ENCODE measurements around the gene TBC1D13.
A peak's percentile ranks its signal among the peaks of the same experiment; 100 is the strongest.
"Not testable (repeated sequence)": the region's sequence is repeated elsewhere in the genome, so short reads cannot be mapped to it uniquely, and the experiment has no call there.

The TBC1D13 gene, protein sequence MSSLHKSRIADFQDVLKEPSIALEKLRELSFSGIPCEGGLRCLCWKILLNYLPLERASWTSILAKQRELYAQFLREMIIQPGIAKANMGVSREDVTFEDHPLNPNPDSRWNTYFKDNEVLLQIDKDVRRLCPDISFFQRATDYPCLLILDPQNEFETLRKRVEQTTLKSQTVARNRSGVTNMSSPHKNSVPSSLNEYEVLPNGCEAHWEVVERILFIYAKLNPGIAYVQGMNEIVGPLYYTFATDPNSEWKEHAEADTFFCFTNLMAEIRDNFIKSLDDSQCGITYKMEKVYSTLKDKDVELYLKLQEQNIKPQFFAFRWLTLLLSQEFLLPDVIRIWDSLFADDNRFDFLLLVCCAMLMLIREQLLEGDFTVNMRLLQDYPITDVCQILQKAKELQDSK

DNA sequence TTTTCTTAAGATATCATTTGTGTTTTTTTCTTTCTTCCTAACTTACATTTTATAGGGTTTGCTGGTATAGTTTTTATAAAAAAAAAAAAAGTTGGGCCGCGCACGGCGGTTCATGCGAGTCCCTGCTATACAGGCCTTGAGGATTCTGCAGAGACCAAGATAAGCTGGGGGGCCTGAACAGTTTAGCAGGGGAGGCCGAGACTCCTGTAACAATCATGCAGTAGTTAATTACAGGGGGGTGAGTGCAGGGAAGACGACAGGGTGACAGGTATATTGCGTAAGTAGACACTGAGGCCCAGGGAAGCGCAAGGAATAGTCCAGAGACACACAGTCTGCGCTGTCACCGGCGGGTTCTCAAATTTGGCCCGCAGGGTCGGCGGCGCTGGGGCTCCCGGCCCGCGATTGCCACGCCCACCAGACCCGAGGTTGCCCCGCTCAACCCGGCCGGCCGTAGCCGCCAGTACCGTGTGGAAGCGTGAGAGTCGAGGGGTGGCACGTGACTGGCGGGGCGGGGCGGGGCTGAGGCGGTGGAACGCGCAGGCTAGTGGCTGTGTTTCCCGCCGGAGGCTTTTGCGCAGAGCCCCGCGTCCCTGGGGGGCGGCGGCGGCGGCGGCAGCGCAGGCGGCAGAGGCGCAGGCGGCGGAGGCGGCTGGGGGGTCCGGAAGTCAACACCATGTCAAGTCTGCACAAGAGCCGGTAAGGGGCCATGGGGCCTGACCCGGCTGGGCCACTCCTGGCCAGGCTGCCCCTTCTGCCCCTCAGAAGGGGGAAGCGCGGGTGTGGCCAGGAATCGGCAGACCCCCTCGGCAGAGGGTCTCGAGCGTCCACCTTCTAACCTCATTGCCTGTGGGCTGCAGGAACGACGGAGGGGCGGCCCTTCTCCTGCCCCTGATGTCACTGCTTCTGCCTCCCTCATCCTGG lies at the start of gene TBC1D13:
TSS of gene TBC1D13 (plus strand) at position 573 of the 921 bp plus-strand sequence. CDS start at position 674, 101 bp downstream.
- peak; percentile 63 to 87 for DNase-seq

GRCh38 chr9:128742401-128742800 lies 44.7 kb upstream of the TBC1D13 start:
- DNase-seq: no peak

GRCh38 chr9:128743421-128743820 lies 43.6 kb upstream of the TBC1D13 start:
- DNase-seq: no peak

- DNase-seq: no peak
Observed at GRCh38 chr9:128747241-128747640, 39.8 kb upstream of the TBC1D13 start.

- DNase-seq: no peak
Observed at GRCh38 chr9:128750926-128751595, 36.0 kb upstream of the TBC1D13 start.

DNA sequence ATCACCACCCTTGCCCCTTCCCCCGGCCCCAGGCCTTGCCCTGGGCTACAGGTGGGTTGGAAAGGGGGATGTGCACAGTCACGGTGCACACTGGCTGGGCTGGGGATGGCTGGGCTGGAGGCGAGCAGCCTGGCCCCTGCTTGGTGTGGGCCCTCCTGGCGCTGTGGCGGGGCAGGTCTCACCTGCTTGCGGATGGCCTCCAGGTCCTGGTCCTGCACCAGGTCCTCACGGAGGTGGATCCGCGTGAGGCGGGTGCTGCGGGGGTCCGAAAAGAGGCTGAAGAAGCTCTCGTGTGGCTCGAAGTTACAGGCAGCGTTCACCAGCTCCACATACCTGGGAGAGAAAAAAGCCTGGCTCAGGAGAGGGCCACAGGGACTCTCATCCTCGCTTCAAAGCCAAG lies 33.4 kb upstream of the TBC1D13 start:
- DNase-seq: no peak

- DNase-seq: no peak
Observed at GRCh38 chr9:128757602-128758001, 29.5 kb upstream of the TBC1D13 start.

DNA sequence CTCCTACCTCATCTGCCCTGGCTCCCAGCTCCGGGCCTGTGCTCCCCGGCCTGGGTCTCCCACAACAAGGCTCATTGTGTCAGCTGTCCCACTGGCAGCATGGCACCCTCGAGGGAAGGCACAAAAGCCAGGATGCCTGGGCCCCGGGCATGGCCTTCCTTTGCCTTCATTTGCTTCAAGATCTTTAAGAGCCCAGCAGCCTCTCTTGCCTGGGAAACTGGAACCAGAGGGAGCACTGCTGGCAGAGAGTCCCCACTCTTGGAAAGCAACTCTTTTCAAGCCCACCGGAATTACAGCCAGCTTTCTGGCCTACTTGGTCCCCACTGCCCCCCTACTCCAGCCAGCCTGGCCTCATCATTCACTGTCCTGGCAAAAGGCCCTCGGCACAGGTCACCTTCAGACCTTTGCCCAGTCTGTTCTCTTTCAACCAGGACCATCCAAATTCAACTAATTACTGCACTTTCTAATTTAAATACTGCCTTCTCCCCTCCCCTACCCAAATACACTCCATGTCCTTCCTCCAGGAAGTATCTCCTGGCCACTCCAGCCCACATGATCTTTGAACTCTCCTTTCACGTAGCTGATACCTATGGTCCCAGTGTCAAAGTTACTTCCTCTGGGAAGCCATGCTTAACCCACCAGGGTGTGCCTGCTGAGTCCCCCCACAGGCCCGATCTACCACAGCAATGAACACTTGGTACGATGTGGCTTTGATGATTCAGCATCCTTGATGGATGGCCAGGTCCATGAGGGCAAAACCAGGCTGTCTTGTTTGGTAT lies 24.2 kb upstream of the TBC1D13 start:
- DNase-seq: no peak

DNA sequence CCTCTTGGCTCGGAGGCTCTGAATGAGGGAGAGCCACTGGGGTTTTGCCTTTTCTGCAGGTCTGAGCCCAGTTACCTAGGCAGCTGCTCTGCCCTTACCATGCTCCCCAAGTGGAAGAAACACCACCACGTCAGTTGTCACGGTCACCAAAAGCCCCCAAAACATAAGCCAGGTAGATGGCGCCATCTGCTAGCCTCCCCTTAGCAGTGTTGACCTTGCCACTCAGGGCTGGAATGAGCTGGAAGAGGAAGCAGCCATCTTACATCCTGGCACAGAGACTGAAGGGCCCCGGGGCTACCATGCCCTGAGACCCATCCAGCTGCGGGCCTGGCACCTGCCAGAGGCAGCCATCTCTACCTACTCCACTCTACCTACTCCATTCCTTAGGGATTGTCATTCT lies 22.7 kb upstream of the TBC1D13 start:
- DNase-seq: no peak

GRCh38 chr9:128765499-128765898 lies 21.6 kb upstream of the TBC1D13 start:
- DNase-seq: no peak

- DNase-seq: no peak
Observed at GRCh38 chr9:128768606-128769005, 18.4 kb upstream of the TBC1D13 start.

GRCh38 chr9:128770286-128771030 lies 16.6 kb upstream of the TBC1D13 start:
- no peak for DNase-seq

DNA sequence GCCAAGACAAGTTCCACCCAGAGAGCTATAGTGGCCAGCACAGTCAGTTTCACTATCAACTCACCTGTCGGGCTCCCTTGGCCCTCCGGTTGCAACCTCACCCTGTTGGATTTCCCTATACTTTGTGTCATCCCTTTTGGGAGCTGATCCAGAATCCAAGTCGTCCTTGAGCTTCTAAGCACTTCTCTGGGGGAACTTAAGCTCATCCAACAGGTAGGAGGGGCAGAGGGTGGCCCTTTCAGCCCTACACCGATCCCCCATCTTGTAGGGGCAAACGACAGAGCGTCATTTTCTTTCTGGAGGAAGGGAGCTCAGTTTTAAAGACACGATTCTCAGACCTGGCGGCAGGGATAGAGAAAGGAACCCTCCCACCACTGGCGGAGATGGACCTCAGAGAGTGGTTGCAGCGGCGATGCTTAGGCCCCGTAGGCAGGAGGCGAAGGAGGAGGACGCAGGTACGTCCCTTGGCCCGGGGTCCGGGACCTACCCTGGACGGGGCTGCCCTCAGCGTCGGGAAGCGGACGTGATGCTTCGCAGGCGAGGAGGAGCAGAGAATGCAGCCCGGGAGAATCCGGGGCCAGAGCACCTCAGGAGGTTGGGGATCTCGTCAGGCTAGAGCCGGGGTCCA lies 15.8 kb upstream of the TBC1D13 start:
- DNase-seq: no peak

DNA sequence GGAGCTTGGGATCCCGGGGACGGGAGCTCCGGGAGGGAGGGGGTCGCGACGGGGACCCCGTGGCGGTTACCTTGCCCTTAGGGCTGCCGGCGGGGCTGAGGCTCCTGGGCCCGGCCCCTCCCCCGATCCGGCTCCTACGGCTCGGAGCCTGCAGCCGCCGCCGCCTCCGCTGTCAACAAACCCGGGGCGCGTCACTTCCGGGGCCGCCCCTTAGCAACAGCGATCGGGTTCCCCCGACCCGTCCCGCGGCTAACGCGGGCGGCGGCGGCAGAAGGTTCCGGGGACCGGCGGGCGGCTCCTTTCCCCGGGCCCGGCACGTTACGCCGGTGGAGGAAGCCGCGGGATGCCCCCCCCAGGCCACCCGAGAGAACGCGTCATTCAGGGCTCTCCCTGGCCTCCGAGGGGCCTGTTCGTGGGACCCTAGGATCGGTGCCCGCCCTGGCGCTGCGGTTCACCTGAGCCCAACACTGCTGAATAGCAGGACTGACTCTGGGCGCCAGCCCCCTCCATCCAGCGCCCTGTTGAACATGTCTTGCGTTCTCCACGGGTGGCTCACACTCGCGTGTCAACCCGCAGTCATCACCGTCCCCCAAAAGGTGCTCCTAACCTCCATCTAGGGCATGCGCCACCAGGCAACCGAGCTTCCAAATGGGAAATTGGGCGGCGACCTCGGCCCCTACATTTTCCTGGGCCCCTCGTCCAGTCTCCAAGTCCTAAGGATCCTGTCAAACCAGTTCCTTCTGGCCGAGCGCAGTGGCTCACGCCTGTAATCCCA lies 15.1 kb upstream of the TBC1D13 start, which contains the start of gene ZER1:
TSS of gene ZER1 (minus strand) at position 183 of the 775 bp plus-strand sequence. CDS start 16,362 bp downstream, outside the sequence.
- DNase-seq: peak; percentile 75 to 87

DNA sequence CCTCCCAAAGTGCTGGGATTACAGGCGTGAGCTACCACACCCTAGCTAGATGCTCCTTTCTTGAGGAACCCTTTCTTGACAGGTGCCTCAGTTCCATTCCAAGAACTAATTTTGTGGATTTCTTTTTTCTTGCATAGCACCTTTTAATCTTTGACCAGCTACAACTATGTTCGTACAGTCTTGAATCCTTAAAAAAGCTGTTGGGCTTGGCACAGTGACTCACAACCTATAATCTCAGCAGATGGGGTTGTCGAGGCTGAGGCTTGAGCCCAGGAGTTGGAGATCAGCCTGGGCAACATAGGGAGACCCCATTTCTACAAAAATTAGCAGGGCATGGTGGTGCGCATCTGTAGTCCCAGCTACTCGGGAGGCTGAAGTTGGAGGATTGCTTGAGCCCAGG lies 14.0 kb upstream of the TBC1D13 start:
- DNase-seq: no peak

GRCh38 chr9:128774804-128775203 lies 12.2 kb upstream of the TBC1D13 start:
- no peak for DNase-seq

DNA sequence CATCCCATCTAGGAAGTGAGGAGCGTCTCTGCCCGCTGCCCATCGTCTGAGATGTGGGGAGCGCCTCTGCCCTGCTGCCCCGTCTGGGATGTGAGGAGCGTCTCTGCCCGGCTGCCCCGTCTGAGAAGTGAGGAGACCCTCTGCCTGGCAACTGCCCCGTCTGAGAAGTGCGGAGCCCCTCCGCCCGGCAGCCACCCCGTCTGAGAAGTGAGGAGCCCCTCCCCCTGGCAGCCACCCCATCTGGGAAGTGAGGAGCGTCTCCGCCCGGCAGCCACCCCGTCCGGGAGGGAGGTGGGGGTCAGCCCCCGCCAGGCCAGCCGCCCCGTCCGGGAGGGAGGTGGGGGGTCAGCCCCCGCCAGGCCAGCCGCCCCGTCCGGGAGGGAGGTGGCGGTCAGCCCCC lies 7.0 kb upstream of the TBC1D13 start:
- not testable (repeated sequence) for DNase-seq

DNA sequence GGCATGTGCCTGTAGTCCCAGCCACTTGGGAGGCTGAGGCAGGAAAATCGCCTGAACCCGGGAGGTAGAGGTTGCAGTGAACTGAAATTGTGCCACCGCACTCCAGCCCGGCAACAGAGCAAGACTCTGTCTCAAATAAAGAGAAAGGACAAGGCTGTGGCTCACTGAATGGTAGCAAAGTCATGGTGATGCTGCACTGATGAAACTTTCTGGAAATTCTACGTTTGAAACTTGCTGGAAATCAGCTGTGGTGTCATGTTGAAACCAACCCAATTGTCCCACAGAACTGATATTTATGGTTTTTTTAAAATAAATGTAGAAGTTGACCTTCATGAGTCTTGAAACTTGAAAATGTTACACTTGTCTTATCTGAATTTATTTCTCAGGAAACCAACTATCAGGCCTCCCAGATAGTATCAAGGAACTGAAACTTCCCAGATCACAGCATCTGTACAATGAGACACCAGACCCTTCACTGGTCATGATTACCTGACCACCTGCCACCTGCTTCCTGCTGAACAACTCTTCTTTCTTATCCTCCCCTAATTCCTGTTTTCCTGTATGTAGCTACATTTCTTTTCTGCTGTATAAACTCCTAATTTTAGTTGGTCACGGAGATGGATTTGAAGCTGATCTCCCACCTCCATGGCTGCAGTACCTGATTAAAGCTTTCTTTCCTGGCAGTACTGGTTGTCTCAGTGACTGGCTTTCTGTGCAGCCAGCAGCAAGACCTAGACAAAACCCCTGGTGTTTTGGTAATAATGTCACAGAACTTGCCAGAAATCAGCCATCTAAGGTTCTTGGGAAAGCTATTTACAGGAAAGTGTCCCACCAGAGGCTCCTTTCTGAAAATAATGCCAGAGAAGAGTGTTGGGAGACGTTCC lies 5.6 kb upstream of the TBC1D13 start:
- DNase-seq: no peak

DNA sequence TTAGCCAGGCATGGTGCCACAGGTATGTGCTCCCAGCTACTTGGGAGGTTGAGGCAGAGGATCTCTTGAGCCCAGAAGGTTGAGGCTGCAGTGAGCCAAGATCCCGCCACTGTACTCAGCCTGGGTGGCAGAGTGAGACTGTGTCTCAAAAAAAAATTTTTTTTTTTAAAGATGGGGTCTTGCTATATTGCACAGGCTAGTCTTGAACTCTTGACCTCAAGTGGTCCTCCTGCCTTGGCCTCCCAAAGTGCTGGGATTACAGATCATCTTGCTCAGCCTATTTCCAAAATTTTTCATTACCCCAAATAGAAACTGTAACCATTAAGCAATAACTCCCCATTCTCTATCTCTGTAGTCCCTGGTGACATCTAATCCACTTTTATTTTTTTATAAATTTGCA lies 4.4 kb upstream of the TBC1D13 start:
- DNase-seq: no peak
